ENCODE data around the gene ITGA5.

- TF ChIP-seq MAX (IDR thresholded peaks at IDR 0.05): no peak
- TF ChIP-seq, protein P1, sequence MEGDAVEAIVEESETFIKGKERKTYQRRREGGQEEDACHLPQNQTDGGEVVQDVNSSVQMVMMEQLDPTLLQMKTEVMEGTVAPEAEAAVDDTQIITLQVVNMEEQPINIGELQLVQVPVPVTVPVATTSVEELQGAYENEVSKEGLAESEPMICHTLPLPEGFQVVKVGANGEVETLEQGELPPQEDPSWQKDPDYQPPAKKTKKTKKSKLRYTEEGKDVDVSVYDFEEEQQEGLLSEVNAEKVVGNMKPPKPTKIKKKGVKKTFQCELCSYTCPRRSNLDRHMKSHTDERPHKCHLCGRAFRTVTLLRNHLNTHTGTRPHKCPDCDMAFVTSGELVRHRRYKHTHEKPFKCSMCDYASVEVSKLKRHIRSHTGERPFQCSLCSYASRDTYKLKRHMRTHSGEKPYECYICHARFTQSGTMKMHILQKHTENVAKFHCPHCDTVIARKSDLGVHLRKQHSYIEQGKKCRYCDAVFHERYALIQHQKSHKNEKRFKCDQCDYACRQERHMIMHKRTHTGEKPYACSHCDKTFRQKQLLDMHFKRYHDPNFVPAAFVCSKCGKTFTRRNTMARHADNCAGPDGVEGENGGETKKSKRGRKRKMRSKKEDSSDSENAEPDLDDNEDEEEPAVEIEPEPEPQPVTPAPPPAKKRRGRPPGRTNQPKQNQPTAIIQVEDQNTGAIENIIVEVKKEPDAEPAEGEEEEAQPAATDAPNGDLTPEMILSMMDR (IDR thresholded peaks at IDR 0.05 in 2 of 3, conservative IDR thresholded peaks at IDR 0.05 in 1 of 3; ENCODE audit: borderline replicate concordance in 1 of 3, insufficient read depth in 1 of 3, low read depth in 2 of 3, low read length in 2 of 3): no peak
- TF ChIP-seq POLR2A (IDR thresholded peaks at IDR 0.05; ENCODE audit: borderline replicate concordance, extremely low read depth, insufficient read depth, insufficient read length): no peak
- no peak for TF ChIP-seq POLR2AphosphoS5 (IDR thresholded peaks at IDR 0.05; ENCODE audit: low read depth, low read length)
- no peak for TF ChIP-seq REST (IDR thresholded peaks at IDR 0.05; ENCODE audit: low read depth)
- no peak for TF ChIP-seq SIN3A (IDR thresholded peaks at IDR 0.05; ENCODE audit: low read depth)
Measured at GRCh38 chr12:54421175-54421878, 2.3 kb upstream of the ITGA5 start.
